HG03025 (cell line): ENCODE data around the gene KRT4.

Source experiments
- ATAC-seq: cut with Tn5 transposase; IDR thresholded peaks from one replicate; pipeline ENCODE4 v1.9.1; 2021; ENCODE audit warnings: mild to moderate bottlenecking, moderate library complexity; ENCODE audit not compliant: unreplicated experiment, low FRiP score

The KRT4 gene

GRCh38 chr12:52809166-52809565, 4.8 kb downstream of the KRT4 start:
- no peak for ATAC-seq

- ATAC-seq = no peak
Measured at GRCh38 chr12:52808573-52809160, 5.2 kb downstream of the KRT4 start.

- no peak for ATAC-seq
Measured at GRCh38 chr12:52807544-52808470, 6.1 kb downstream of the KRT4 start.

DNA sequence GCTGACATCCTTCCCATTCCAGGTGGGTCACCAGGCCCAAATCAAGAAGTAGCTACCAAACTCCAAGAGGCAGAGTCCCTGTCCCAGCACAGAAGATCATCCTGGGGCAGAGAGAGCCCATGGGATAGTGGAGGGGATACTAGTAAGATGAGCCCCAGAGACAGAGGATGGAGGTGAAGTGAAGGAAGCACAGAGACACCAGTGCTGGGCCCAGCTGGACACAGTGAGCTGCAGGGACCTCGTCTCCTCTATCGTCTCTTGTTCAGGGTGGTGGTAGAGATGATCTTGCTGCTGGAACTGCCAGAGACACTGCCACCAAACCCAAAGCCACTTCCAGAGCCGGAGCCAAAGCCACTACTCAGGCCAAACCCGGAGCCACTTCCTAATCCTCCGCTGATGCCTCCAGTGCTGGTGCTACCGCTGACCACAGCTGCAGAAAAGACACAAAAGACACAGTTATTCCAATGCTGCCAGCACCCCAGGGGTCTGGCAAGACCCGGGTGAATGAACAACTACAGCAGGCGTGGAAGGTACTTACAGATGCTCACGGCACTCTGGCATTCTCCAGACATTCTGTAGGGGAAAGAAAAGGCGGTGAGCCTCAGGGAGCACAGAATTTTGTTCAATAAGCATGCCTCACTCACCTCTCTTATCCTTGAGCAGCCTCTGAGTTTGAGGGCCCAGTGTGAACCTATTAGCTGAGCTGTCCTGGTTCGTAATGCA, 6.9 kb downstream of the KRT4 start:
- no peak for ATAC-seq

GRCh38 chr12:52806169-52806811, 7.6 kb downstream of the KRT4 start:
- no peak for ATAC-seq

- ATAC-seq = no peak
Measured at GRCh38 chr12:52805739-52806138, 8.2 kb downstream of the KRT4 start.

DNA sequence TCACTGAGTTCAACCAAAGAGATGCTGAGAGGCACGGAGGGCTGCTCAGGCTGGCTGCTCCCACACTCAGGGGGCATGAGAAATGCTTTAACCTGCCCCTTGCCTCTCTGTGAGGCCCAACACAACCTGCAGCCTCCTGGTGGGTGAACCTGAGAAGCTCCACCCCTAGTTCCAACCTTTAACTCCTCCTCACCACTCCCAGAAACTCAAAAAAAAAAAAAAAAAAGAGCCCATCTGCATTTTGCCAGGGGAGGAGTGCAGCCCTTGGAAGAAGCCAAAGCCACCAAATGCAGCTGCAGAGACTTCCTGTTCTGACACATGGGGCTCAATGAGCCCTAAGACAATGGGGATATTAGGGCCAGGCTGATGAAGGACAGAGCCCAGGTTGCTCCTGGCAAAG, 8.9 kb downstream of the KRT4 start:
- no peak for ATAC-seq

- ATAC-seq = no peak
Measured at GRCh38 chr12:52802442-52802841, 11.5 kb downstream of the KRT4 start.

DNA sequence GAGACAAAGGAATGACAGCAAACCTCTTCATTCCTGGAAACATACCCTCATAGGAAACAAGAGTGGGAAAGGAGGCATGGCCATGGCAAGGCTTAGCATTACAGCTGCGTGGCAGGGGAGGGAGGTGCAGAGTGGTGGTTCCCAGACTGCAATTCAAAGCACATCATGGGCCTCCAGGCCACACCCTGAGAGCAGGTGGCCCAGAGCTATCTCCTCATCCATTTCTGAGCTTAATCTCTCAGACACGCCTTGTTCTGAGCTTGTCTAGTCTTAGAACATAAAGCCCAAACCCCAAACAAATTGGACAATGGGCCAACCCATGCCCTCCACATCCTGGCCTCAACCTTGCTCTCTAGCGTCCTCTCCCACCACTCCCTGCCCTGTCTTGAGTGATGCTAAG, 12.1 kb downstream of the KRT4 start:
- ATAC-seq = no peak

- no peak for ATAC-seq
Measured at GRCh38 chr12:52800259-52800917, 13.5 kb downstream of the KRT4 start.

- no peak for ATAC-seq
Measured at GRCh38 chr12:52799505-52800211, 14.3 kb downstream of the KRT4 start.

GRCh38 chr12:52798671-52799504, 15.0 kb downstream of the KRT4 start:
- ATAC-seq = no peak

GRCh38 chr12:52798003-52798670, 15.8 kb downstream of the KRT4 start:
- ATAC-seq = no peak

- ATAC-seq = no peak
Measured at GRCh38 chr12:52797529-52797894, 16.4 kb downstream of the KRT4 start.

GRCh38 chr12:52796839-52797528, 16.9 kb downstream of the KRT4 start:
- no peak for ATAC-seq

GRCh38 chr12:52796429-52796794, 17.5 kb downstream of the KRT4 start:
- no peak for ATAC-seq

DNA sequence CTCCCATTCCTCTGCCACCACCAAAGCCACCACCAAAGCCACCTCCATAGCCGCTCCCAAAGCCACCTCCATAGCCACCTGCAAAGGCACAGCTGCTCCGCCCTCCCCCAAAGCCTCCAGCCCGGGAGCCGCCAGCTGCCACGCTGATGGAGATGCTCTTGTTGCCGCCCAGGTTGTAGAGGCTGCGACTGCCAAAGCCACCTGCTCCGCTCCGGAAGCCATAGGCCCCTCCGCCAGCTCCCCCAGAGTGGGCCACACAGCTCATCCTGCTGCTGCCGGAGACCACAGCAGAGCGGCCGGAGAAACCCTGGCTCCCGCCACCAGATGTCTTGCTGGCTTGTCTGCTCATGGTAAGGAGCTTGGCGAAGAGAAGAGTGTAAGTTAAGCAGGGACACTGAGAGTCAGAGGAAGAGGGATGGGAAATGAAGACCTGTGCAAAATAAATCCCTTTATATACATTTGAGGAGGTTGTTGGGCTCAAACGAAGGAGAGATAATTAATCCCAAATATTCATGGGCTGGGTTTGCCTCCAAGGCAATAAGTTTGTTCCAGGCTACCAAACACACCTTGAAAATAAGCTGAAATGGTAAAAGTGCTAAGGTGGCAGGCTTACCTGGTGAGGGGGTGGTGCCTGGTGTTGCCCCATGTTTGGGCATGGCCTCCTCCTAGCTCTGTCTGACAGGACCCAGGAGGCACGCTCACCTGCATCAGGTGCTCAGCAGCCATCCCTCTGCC, 18.1 kb downstream of the KRT4 start, which contains the start of gene KRT3:
TSS of gene KRT3 (minus strand) at position 424 of the 735 bp plus-strand sequence. CDS start at position 349, 75 bp downstream.
- ATAC-seq = no peak
